Measurements from ENCODE around the gene PMAIP1.

DNA sequence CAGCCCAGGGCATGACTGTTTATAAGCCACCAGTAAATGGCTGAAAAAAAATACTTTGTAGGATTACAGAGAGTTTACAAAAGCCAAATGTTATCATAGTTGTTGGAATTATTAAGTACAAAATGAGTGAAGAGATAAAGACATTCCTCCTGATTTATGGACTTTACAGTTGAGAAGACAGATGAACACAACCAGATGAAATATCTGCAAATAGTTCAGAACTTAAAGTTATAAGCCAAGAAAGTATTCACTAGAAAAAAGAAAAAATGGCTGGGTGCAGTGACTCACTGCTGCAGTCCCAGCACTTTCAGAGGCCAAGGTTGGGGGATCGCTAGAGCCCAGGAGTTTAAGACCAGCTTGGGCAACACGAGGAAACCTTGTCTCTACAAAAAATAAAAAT lies 11.2 kb downstream of the PMAIP1 start:
- TF ChIP-seq, protein P1, sequence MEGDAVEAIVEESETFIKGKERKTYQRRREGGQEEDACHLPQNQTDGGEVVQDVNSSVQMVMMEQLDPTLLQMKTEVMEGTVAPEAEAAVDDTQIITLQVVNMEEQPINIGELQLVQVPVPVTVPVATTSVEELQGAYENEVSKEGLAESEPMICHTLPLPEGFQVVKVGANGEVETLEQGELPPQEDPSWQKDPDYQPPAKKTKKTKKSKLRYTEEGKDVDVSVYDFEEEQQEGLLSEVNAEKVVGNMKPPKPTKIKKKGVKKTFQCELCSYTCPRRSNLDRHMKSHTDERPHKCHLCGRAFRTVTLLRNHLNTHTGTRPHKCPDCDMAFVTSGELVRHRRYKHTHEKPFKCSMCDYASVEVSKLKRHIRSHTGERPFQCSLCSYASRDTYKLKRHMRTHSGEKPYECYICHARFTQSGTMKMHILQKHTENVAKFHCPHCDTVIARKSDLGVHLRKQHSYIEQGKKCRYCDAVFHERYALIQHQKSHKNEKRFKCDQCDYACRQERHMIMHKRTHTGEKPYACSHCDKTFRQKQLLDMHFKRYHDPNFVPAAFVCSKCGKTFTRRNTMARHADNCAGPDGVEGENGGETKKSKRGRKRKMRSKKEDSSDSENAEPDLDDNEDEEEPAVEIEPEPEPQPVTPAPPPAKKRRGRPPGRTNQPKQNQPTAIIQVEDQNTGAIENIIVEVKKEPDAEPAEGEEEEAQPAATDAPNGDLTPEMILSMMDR (IDR thresholded peaks at IDR 0.05): no peak
- TF ChIP-seq POLR2A (IDR thresholded peaks at IDR 0.05): no peak
